ENCODE results near the gene DUSP9.

The DUSP9 gene

GRCh38 chrX:153634236-153634635, 12.8 kb upstream of the DUSP9 start:
- H3K4me3 ChIP-seq (ENCODE audit: insufficient read length, low read depth), result no peak overlapping the region
- H3K9me3 ChIP-seq (ENCODE audit: insufficient read depth, low read length), result no peaks in the 10 kb centered on the region
- no peak for TF ChIP-seq ZNF274 (IDR thresholded peaks at IDR 0.05; ENCODE audit: low read depth, low read length)
- TF ChIP-seq SUZ12 (IDR thresholded peaks at IDR 0.05; ENCODE audit: extremely low read depth, insufficient read depth, insufficient read length), result no peak
- TF ChIP-seq YY1 (IDR thresholded peaks at IDR 0.05; ENCODE audit: insufficient read depth, insufficient read length), result no peak
- H3K36me3 ChIP-seq (ENCODE audit: insufficient read depth, insufficient read length, low read length), result no peaks in the 10 kb centered on the region
- H3K9ac ChIP-seq (ENCODE audit: insufficient read length, low read depth), result no peak overlapping the region
- H3K4me1 ChIP-seq (ENCODE audit: insufficient read depth, insufficient read length), result no peaks in the 10 kb centered on the region
- DNase-seq (ENCODE audit: low read depth, low spot score), result no peak
- H3K27me3 ChIP-seq (ENCODE audit: insufficient read depth, insufficient read length), result peaks cover 2% of the 10 kb centered on the region

DNA sequence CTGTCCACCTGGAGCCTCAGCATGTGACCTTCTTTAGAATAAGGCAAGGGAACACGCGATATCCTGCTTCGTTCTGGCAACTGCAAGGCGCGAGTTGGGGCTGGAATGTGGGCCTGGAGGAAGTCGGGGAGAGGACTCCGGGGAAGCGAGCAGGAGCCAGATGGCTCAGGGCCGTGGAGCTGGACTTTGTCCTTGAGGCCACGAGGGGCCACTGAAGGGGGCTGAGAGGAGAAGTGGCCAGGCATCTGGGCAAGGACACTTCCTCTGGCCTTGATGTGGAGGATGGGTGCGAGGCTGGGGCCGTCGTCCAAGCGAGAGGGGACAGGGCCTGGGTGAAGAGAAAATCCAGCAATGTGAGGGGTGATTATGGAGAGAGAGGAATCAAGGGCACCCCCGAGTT, 12.2 kb upstream of the DUSP9 start:
- Histone ChIP-seq H3K9me3 (ENCODE audit: insufficient read depth, low read length) (no peaks in the 10 kb centered on the region), H3K27me3 (ENCODE audit: insufficient read depth, insufficient read length) (peaks cover 3% of the 10 kb centered on the region), H3K36me3 (ENCODE audit: insufficient read depth, insufficient read length, low read length) (no peaks in the 10 kb centered on the region), H3K4me3 (ENCODE audit: insufficient read length, low read depth) (no peak overlapping the region), H3K4me1 (ENCODE audit: insufficient read depth, insufficient read length) (no peaks in the 10 kb centered on the region), H3K9ac (ENCODE audit: insufficient read length, low read depth) (no peak overlapping the region)
- DNase-seq (ENCODE audit: low read depth, low spot score), result no peak
- TF ChIP-seq SUZ12 (IDR thresholded peaks at IDR 0.05; ENCODE audit: extremely low read depth, insufficient read depth, insufficient read length) (no peak), ZNF274 (IDR thresholded peaks at IDR 0.05; ENCODE audit: low read depth, low read length) (no peak), YY1 (IDR thresholded peaks at IDR 0.05; ENCODE audit: insufficient read depth, insufficient read length) (no peak)

GRCh38 chrX:153635388-153635787, 11.6 kb upstream of the DUSP9 start:
- peaks cover 9% of the 10 kb centered on the region for H3K27me3 ChIP-seq (ENCODE audit: insufficient read depth, insufficient read length)
- no peaks in the 10 kb centered on the region for H3K9me3 ChIP-seq (ENCODE audit: insufficient read depth, low read length)
- DNase-seq (ENCODE audit: low read depth, low spot score), result no peak
- TF ChIP-seq SUZ12 (IDR thresholded peaks at IDR 0.05; ENCODE audit: extremely low read depth, insufficient read depth, insufficient read length) (no peak), ZNF274 (IDR thresholded peaks at IDR 0.05; ENCODE audit: low read depth, low read length) (no peak), YY1 (IDR thresholded peaks at IDR 0.05; ENCODE audit: insufficient read depth, insufficient read length) (no peak)
- H3K4me1 ChIP-seq (ENCODE audit: insufficient read depth, insufficient read length), result no peaks in the 10 kb centered on the region
- H3K9ac ChIP-seq (ENCODE audit: insufficient read length, low read depth), result no peak overlapping the region
- H3K36me3 ChIP-seq (ENCODE audit: insufficient read depth, insufficient read length, low read length), result no peaks in the 10 kb centered on the region
- no peak overlapping the region for H3K4me3 ChIP-seq (ENCODE audit: insufficient read length, low read depth)

GRCh38 chrX:153635788-153636668, 11.0 kb upstream of the DUSP9 start:
- Histone ChIP-seq H3K9me3 (ENCODE audit: insufficient read depth, low read length) (no peaks in the 10 kb centered on the region), H3K27me3 (ENCODE audit: insufficient read depth, insufficient read length) (peaks cover 15% of the 10 kb centered on the region), H3K36me3 (ENCODE audit: insufficient read depth, insufficient read length, low read length) (no peaks in the 10 kb centered on the region), H3K9ac (ENCODE audit: insufficient read length, low read depth) (no peak overlapping the region), H3K4me1 (ENCODE audit: insufficient read depth, insufficient read length) (no peaks in the 10 kb centered on the region), H3K4me3 (ENCODE audit: insufficient read length, low read depth) (no peak overlapping the region)
- no peak for TF ChIP-seq SUZ12 (IDR thresholded peaks at IDR 0.05; ENCODE audit: extremely low read depth, insufficient read depth, insufficient read length)
- no peak for TF ChIP-seq YY1 (IDR thresholded peaks at IDR 0.05; ENCODE audit: insufficient read depth, insufficient read length)
- no peak for TF ChIP-seq ZNF274 (IDR thresholded peaks at IDR 0.05; ENCODE audit: low read depth, low read length)
- DNase-seq (ENCODE audit: low read depth, low spot score), result no peak

DNA sequence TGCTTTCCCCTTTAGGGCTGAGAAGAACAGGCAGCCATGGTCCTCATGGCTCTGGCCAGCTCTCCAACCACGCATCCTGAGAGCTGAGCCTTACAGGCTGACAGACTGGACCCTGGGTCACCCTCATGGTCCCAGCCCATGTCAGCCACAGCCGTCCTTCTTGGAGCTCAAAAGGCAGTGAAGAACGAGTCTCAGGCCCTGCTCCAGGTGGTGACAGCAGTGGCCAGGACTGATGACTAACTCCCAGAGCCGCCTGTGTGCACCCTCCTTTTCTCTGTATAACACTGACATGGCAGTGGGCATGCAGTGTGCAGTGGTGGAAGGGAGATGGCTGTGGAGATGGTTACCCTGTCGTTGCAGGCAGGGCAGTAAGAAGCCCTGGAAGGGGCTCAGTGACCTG, 10.3 kb upstream of the DUSP9 start:
- H3K9ac ChIP-seq (ENCODE audit: insufficient read length, low read depth), result no peak overlapping the region
- H3K27me3 ChIP-seq (ENCODE audit: insufficient read depth, insufficient read length), result peaks cover 19% of the 10 kb centered on the region
- no peak for TF ChIP-seq YY1 (IDR thresholded peaks at IDR 0.05; ENCODE audit: insufficient read depth, insufficient read length)
- no peak for TF ChIP-seq SUZ12 (IDR thresholded peaks at IDR 0.05; ENCODE audit: extremely low read depth, insufficient read depth, insufficient read length)
- TF ChIP-seq ZNF274 (IDR thresholded peaks at IDR 0.05; ENCODE audit: low read depth, low read length), result no peak

DNA sequence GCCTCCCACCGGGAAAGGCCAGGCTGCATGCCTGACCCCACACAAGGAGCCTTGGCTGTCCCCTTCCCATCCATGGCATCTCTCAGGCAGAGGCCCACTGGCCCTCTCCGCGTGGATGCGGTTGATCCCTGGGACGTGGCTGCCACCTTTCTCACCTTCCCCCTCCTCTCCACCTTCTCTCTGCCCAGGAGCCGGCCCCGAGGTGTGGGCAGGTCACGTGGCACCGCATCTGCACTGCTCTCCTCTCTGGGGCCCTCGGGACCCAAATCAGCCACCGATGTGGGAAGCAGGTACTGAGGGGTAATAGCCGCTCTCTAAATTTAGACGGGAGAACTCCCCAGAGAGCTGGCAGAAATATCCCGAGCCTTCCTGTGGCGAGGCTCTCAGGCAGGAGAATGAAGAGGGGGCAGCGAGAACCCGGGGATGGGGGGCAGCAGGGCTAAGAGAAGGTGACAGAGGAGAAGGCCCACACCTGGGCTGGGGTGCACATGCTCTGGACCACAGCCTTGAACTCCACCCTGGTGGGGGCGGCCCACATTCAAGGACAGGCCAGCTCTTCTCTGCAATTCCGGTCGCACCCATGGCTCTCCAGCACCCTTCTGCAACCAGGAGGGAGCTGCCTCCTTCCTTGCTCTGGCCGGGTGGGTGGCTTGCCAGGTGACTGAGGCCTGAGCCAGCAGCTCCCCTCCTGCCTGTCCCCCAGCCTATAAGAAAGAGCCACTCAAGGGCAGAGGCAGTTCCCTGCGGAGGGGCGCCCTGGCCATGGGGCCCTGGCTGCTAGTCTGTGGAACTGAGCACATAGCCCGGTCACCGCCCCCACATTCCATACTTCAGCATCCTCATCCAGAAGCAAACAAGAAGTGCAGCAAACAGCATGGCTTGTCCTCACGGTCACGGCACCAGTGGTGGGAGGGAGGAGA, 9.6 kb upstream of the DUSP9 start:
- Histone ChIP-seq H3K9me3 (ENCODE audit: insufficient read depth, low read length) (no peaks in the 10 kb centered on the region), H3K4me3 (ENCODE audit: insufficient read length, low read depth) (no peak overlapping the region), H3K27me3 (ENCODE audit: insufficient read depth, insufficient read length) (peaks cover 19% of the 10 kb centered on the region), H3K9ac (ENCODE audit: insufficient read length, low read depth) (no peak overlapping the region), H3K36me3 (ENCODE audit: insufficient read depth, insufficient read length, low read length) (no peaks in the 10 kb centered on the region), H3K4me1 (ENCODE audit: insufficient read depth, insufficient read length) (no peaks in the 10 kb centered on the region)
- TF ChIP-seq SUZ12 (IDR thresholded peaks at IDR 0.05; ENCODE audit: extremely low read depth, insufficient read depth, insufficient read length), result no peak
- no peak for TF ChIP-seq YY1 (IDR thresholded peaks at IDR 0.05; ENCODE audit: insufficient read depth, insufficient read length)
- TF ChIP-seq ZNF274 (IDR thresholded peaks at IDR 0.05; ENCODE audit: low read depth, low read length), result no peak
- DNase-seq (ENCODE audit: low read depth, low spot score), result no peak

More for the DNA sequence above, 10.3 kb upstream of the DUSP9 start:
- DNase-seq (ENCODE audit: low read depth, low spot score), result no peak
- no peaks in the 10 kb centered on the region for H3K9me3 ChIP-seq (ENCODE audit: insufficient read depth, low read length)
- H3K4me1 ChIP-seq (ENCODE audit: insufficient read depth, insufficient read length), result no peaks in the 10 kb centered on the region
- no peaks in the 10 kb centered on the region for H3K36me3 ChIP-seq (ENCODE audit: insufficient read depth, insufficient read length, low read length)
- H3K4me3 ChIP-seq (ENCODE audit: insufficient read length, low read depth), result no peak overlapping the region

DNA sequence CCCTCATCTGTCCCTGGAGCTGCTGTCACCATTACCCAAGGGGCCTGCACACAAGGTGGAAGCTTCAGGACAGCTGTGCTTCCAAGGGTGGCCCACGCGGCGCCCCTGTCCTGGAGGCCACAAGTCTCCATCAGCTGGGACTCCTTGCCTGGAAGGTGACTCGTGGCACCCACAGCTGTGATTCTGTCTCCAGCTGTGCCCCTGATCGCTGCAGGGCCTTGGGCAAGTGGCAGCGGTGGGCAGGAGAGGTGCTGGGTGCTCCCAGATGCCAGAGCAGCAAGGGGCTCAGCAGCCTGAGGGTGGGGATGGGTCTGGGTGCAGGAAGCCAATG, 9.0 kb upstream of the DUSP9 start:
- H3K4me3 ChIP-seq (ENCODE audit: insufficient read length, low read depth), result no peak overlapping the region
- no peaks in the 10 kb centered on the region for H3K36me3 ChIP-seq (ENCODE audit: insufficient read depth, insufficient read length, low read length)
- H3K27me3 ChIP-seq (ENCODE audit: insufficient read depth, insufficient read length), result peaks cover 24% of the 10 kb centered on the region
- no peaks in the 10 kb centered on the region for H3K9me3 ChIP-seq (ENCODE audit: insufficient read depth, low read length)
- no peaks in the 10 kb centered on the region for H3K4me1 ChIP-seq (ENCODE audit: insufficient read depth, insufficient read length)
- DNase-seq (ENCODE audit: low read depth, low spot score), result no peak
- H3K9ac ChIP-seq (ENCODE audit: insufficient read length, low read depth), result no peak overlapping the region
- no peak for TF ChIP-seq YY1 (IDR thresholded peaks at IDR 0.05; ENCODE audit: insufficient read depth, insufficient read length)
- no peak for TF ChIP-seq ZNF274 (IDR thresholded peaks at IDR 0.05; ENCODE audit: low read depth, low read length)
- no peak for TF ChIP-seq SUZ12 (IDR thresholded peaks at IDR 0.05; ENCODE audit: extremely low read depth, insufficient read depth, insufficient read length)

All from NT2/D1 (cell line).